Fibroblast of villous mesenchyme (primary cell): Measurements from ENCODE around the gene PTPN3. TPM values are rescaled to one million over a fixed set of nuclear protein-coding genes. Genes with fewer than 3 reads are reported as not detected.

Experiments used
- DNase-seq: peaks from one replicate; pipeline ENCODE4 v3.0.0-alpha.2; 2010; ENCODE audit warnings: low read depth
- H3K4me3 ChIP-seq: 2 replicates; pipeline ENCODE4 v1.5.1; 2011; ENCODE audit warnings: low read depth, mild to moderate bottlenecking, low read length
- CTCF ChIP-seq: IDR thresholded peaks from 2 replicates; pipeline ENCODE4 v1.5.1; 2012; ENCODE audit warnings: low read depth, mild to moderate bottlenecking, low read length; ENCODE audit not compliant: insufficient read depth
- total RNA-seq: library from RNA; depleted of rRNA; stranded (reverse); fragments of >200 nt; gene quantifications from 2 replicates; pipeline ENCODE4 v1.2.3, GENCODE V29; 2012

The PTPN3 gene
- total RNA-seq, 1 donor: under 0.01 TPM

GRCh38 chr9:109447329-109448076 lies 50.6 kb downstream of the PTPN3 start:
- H3K4me3 ChIP-seq: no peak overlapping the region
- no peak for TF ChIP-seq CTCF
- DNase-seq: no peak

GRCh38 chr9:109444771-109445320 lies 53.3 kb downstream of the PTPN3 start:
- TF ChIP-seq CTCF: no peak
- no peak for DNase-seq
- no peak overlapping the region for H3K4me3 ChIP-seq

GRCh38 chr9:109442716-109443115 lies 55.4 kb downstream of the PTPN3 start:
- DNase-seq: no peak
- no peak overlapping the region for H3K4me3 ChIP-seq
- no peak for TF ChIP-seq CTCF

DNA sequence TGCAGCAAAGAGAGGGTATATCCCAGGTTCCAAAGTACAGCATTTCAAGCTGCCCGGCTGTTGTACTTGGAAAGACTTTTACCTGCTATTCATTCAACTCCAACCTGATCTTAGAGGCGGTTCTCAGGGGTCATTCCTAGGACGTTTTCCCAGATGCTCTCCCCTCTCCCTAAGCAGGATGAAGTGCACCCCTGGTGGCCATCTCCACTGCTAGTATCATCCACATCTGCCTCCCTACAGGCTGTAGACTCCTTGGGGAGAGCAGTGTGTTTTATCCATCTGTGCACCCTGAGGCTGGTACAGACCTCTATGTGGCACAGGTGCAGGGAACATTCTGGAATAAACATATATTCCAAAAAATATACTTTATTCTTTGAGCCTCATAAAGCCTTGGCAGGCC lies 56.8 kb downstream of the PTPN3 start:
- H3K4me3 ChIP-seq: no peak overlapping the region
- DNase-seq: no peak
- TF ChIP-seq CTCF: peak; percentile 8

GRCh38 chr9:109440797-109441287 lies 57.3 kb downstream of the PTPN3 start:
- peak; percentile 83 for DNase-seq
- peak; percentile 87 for TF ChIP-seq CTCF
- no peak overlapping the region for H3K4me3 ChIP-seq

DNA sequence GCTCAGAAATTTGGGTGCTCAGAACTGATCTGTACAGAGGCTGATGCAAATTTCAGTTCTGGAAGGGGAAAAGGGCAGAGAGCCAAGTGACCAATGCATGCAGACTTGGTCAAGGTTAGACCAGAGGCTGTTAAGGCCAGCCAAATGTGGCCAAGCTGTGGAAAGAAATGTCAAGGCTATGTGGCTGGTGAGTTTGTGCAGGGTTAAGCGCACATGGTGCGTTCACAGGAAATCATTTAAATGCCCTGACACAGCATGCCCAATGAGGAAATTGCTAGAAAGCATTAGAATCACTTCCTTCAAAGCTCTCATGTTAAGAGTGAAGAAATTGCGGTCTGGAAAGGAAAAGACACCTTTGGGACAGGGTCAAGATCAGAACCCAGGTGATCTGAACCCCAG lies 58.0 kb downstream of the PTPN3 start:
- H3K4me3 ChIP-seq: no peak overlapping the region
- DNase-seq: no peak
- no peak for TF ChIP-seq CTCF
